ENCODE data around the gene TMEM183A.

- no peak for TF ChIP-seq POLR2AphosphoS5 (IDR thresholded peaks at IDR 0.05; ENCODE audit: low read depth, low read length)
- no peak for TF ChIP-seq POLR2A (IDR thresholded peaks at IDR 0.05; ENCODE audit: low read depth, low read length)
- no peak for TF ChIP-seq TAF1 (IDR thresholded peaks at IDR 0.05; ENCODE audit: borderline replicate concordance, low read depth, low read length)
These were observed 65.7 kb downstream of the TMEM183A start for GRCh38 chr1:203072911-203073310.
